OCI-LY7 (cell line): ENCODE results near the gene TAOK2. TPM values are rescaled to one million over a fixed set of nuclear protein-coding genes. Genes with fewer than 3 reads are reported as not detected.
A peak's percentile ranks its signal among the peaks of the same experiment; 100 is the strongest.

Source experiments
- BruUV-seq: library from RNA; stranded (reverse); fragments of 400-500 nt; replicated peaks from 2 replicates; lab custom pipeline; 2021; lab: Mats Ljungman, UMichigan
- CTCF ChIA-PET: fragments of 300-600 bp; sonication (Branson Sonifier 250); formaldehyde crosslinking; loops from one replicate; lab custom pipeline; 2022; ENCODE audit warnings: antibody characterized with exemption; ENCODE audit not compliant: unreplicated experiment; lab: Charles Lee
- POLR2A ChIA-PET: fragments of 300-600 bp; sonication (Branson Sonifier 250); formaldehyde crosslinking; loops from one replicate; lab custom pipeline; 2022; ENCODE audit warnings: antibody characterized with exemption; lab: Charles Lee
- DNase-seq: peaks from one replicate; pipeline ENCODE4 v3.0.0-alpha.2; 2015; ENCODE audit warnings: low spot score
- H2AFZ ChIP-seq: fragments of 200-600 bp; sonication (generic), shearing (Covaris generic); 2 replicates; pipeline ENCODE4 v1.6.1; 2014; ENCODE audit warnings: mild to moderate bottlenecking, antibody characterized with exemption, low read length, moderate library complexity
- H3K27ac ChIP-seq: fragments of 200-600 bp; sonication (generic); 2 replicates; pipeline ENCODE4 v1.5.1; 2014; ENCODE audit warnings: mixed run types, low read depth, mild to moderate bottlenecking, moderate library complexity, low read length, inconsistent platforms; ENCODE audit not compliant: poor library complexity, severe bottlenecking
- H3K36me3 ChIP-seq: fragments of 200-600 bp; sonication (generic); 2 replicates; pipeline ENCODE4 v1.6.1; 2014; ENCODE audit warnings: mild to moderate bottlenecking, antibody characterized with exemption, low read length, moderate library complexity, mixed read lengths; ENCODE audit not compliant: insufficient read depth
- H3K4me1 ChIP-seq: fragments of 200-600 bp; sonication (generic); 2 replicates; pipeline ENCODE4 v1.5.1; 2014; ENCODE audit warnings: mild to moderate bottlenecking, low read length; ENCODE audit not compliant: insufficient read depth, poor library complexity, severe bottlenecking
- H3K4me2 ChIP-seq: fragments of 200-600 bp; sonication (generic); 2 replicates; pipeline ENCODE4 v1.6.1; 2014; ENCODE audit warnings: mild to moderate bottlenecking, low read length
- H3K4me3 ChIP-seq: fragments of 200-600 bp; sonication (generic); 2 replicates; pipeline ENCODE4 v1.5.1; 2014; ENCODE audit warnings: mild to moderate bottlenecking, low read depth, low read length; ENCODE audit not compliant: poor library complexity, severe bottlenecking
- H3K79me2 ChIP-seq: fragments of 200-600 bp; sonication (generic); 2 replicates; pipeline ENCODE4 v1.6.1; 2016; ENCODE audit warnings: low read depth, mild to moderate bottlenecking, low read length, moderate library complexity, mixed read lengths; ENCODE audit not compliant: insufficient read depth
- H3K9me2 ChIP-seq: fragments of 200-600 bp; sonication (generic); 2 replicates; pipeline ENCODE4 v1.6.1; 2016; ENCODE audit warnings: mild to moderate bottlenecking, low read length, mixed read lengths; ENCODE audit not compliant: insufficient read depth
- H3K9me3 ChIP-seq: fragments of 200-600 bp; sonication (generic); 2 replicates; pipeline ENCODE4 v1.6.1; 2014; ENCODE audit warnings: mild to moderate bottlenecking, mixed run types, low read length, mixed read lengths
- H4K20me1 ChIP-seq: fragments of 200-600 bp; sonication (generic); 2 replicates; pipeline ENCODE4 v1.6.1; 2014; ENCODE audit warnings: mild to moderate bottlenecking, antibody characterized with exemption, low read length, moderate library complexity, mixed read lengths; ENCODE audit not compliant: insufficient read depth
- CTCF ChIP-seq: fragments of 200-600 bp; sonication (generic); conservative IDR thresholded peaks from 2 replicates; pipeline ENCODE4 v1.5.1; 2014; ENCODE audit warnings: mild to moderate bottlenecking, antibody characterized with exemption, low read length, moderate library complexity, mixed read lengths
- EZH2phosphoT487 ChIP-seq: fragments of 200-600 bp; sonication (generic); IDR thresholded peaks from 2 replicates; pipeline ENCODE4 v1.6.1; 2018; ENCODE audit warnings: low read depth, borderline replicate concordance, mild to moderate bottlenecking, mixed run types, antibody characterized with exemption, low read length, moderate library complexity, mixed read lengths
- intact Hi-C: fragments of 100-400 bp; cut with micrococcal nuclease; formaldehyde crosslinking; loops from one replicate; pipeline ENCODE4 v1.10.0; 2022; ENCODE audit not compliant: unreplicated experiment
- total RNA-seq, 2 experiments: library from RNA; depleted of rRNA in 1 of 2; stranded (reverse); fragments of >200 nt in 1 of 2; shearing (Covaris generic) in 1 of 2; gene quantifications; 2 replicates each; pipeline ENCODE4 v1.2.3, GENCODE V29; 2014 to 2022

Gene TAOK2
- total RNA-seq, 2 experiments from 2014 or later, result 31.7 to 45.0 TPM

DNA sequence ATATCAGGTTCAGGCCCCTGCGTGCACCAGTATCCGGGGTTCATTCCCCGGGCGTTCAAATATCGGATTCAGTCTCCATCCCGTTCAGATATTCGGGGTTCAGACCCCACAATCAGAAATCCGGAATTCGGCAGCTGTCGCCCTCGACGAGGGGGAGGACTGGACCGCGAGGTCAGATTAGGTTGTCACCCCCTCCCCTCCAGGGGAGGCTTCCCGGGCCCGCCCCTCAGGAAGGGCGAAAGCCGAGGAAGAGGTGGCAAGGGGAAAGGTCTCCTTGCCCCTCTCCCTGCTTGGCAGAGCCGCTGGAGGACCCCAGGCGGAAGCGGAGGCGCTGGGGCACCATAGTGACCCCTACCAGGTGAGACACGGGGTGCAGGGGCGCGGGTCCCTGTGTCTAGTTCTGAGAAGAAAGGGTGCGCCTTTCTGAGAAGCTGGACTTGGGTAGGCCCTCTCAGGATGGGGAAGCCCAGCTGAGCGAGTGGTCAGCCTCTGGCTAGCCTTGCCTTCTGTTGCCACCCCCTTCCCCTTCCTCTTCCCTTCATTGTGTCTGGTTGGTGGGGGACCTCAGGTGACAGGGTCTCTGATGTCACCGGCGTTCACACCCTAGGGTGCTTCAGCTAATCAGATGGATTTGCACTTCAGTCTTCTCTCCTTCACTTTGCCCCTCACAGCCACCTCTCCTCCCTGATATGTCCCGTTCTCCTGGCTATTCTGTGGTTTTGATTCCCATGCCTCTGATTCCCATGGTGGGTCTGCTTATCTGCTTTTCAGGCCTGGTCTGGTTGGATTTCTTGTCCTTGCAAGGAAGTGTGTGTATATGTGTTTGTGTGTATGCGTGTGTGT lies 844 bp downstream of the TAOK2 start:
- Histone ChIP-seq H3K27ac (peak overlapping the region; percentile 69), H3K4me2 (peak overlapping the region; percentile 100), H3K36me3 (peaks cover 46% of the 10 kb centered on the region), H4K20me1 (0 out of 2 replicates have a peak, but pooled peaks cover 12% of the 10 kb centered on the region), H3K9me2 (no peaks in the 10 kb centered on the region), H3K4me3 (peak overlapping the region; percentile 99), H3K4me1 (peaks cover 34% of the 10 kb centered on the region), H3K9me3 (no peaks in the 10 kb centered on the region), H3K79me2 (peaks cover 34% of the 10 kb centered on the region), H2AFZ (peak overlapping the region; percentile 75; the same call in 1 of the 2 replicates)
- no peak for DNase-seq
- intact Hi-C loops, result loop anchor here (5.0 kb wide), 1 partner anchor 157 kb away; the partner anchor contains the start of gene PAGR1
- POLR2A ChIA-PET, result interaction anchor here (0.5 to 3.8 kb wide), 8 partner anchors 11 to 242 kb away, joined by 3 to 56 read pairs (median 3); partner anchors contain the start of gene TMEM219
- TF ChIP-seq EZH2phosphoT487, result no peak
- CTCF ChIA-PET, result interaction anchor here (0.5 to 0.6 kb wide), 2 partner anchors 181 to 231 kb away, joined by 3 read pairs; no protein-coding TSS in a partner anchor
- BruUV-seq, result no TSS peak

DNA sequence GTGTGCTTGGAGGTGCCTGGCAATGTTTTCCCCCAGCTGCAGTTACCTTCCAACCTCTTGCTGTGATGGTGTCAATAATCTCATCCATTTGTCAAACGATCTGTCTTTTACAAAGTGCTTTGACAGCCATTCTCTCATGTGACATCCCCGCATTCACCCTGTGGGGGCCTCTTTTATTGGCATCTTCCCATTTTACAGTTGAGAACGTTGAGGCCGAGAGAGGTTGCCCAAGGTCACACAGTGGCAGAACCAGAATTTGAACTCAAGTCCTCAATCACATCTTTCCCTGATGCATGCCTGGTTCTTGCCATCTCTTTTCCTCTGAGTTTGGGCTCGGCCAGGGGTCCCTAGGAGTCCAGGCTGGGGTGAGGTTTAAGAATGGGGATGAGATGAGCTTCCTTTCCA lies 1.5 kb downstream of the TAOK2 start:
- Histone ChIP-seq H3K9me2 (no peaks in the 10 kb centered on the region), H3K36me3 (peaks cover 48% of the 10 kb centered on the region), H3K4me3 (peak overlapping the region; percentile 99), H4K20me1 (0 out of 2 replicates have a peak, but pooled peaks cover 12% of the 10 kb centered on the region), H2AFZ (no peak overlapping the region), H3K9me3 (no peaks in the 10 kb centered on the region), H3K4me2 (peak overlapping the region; percentile 100), H3K4me1 (peaks cover 34% of the 10 kb centered on the region), H3K27ac (peak overlapping the region; percentile 6), H3K79me2 (peaks cover 34% of the 10 kb centered on the region)
- DNase-seq, result no peak
- ChIA-PET CTCF (interaction anchor here (0.6 kb wide), 1 partner anchor 231 kb away, joined by 3 read pairs; no protein-coding TSS in a partner anchor), POLR2A (interaction anchor here (0.5 to 2.1 kb wide), 6 partner anchors 11 to 242 kb away, joined by 3 to 7 read pairs (median 4); partner anchors contain the start of genes HIRIP3, KCTD13 and TMEM219)
- TF ChIP-seq EZH2phosphoT487 (no peak), CTCF (no peak)
- BruUV-seq, result no TSS peak
- intact Hi-C loops, result no loop called here

- peaks cover 34% of the 10 kb centered on the region for H3K4me1 ChIP-seq
Observed at GRCh38 chr16:29975811-29976511, 2.3 kb downstream of the TAOK2 start.

More at GRCh38 chr16:29975811-29976511, 2.3 kb downstream of the TAOK2 start:
- Histone ChIP-seq H3K36me3 (peaks cover 50% of the 10 kb centered on the region), H3K27ac (peak overlapping the region; percentile 6), H3K79me2 (peaks cover 34% of the 10 kb centered on the region), H2AFZ (no peak overlapping the region), H3K9me3 (no peaks in the 10 kb centered on the region), H3K9me2 (no peaks in the 10 kb centered on the region), H4K20me1 (0 out of 2 replicates have a peak, but pooled peaks cover 12% of the 10 kb centered on the region), H3K4me3 (peak overlapping the region; percentile 99), H3K4me2 (peak overlapping the region; percentile 100)
- TF ChIP-seq CTCF, result peak; percentile 51; the same call in 1 of the 2 replicates
- no peak for TF ChIP-seq EZH2phosphoT487
- ChIA-PET POLR2A (interaction anchor here (0.8 to 2.1 kb wide), 4 partner anchors 10 to 50 kb away, joined by 4 to 7 read pairs (median 6); partner anchors contain the start of genes HIRIP3, KCTD13 and TMEM219), CTCF (no interaction called here)
- BruUV-seq, result no TSS peak
- no peak for DNase-seq
- intact Hi-C loops, result no loop called here
